Mesodermal cell (in vitro differentiated cells): Measurements from ENCODE around the gene CRBN.

Experiments used
- H3K27ac ChIP-seq: 2 replicates; pipeline ENCODE4 v1.7.0; 2013; ENCODE audit warnings: mild to moderate bottlenecking, low read depth, low read length, moderate library complexity; ENCODE audit not compliant: severe bottlenecking
- H3K36me3 ChIP-seq: 2 replicates; pipeline ENCODE4 v1.7.1; 2013; ENCODE audit warnings: mild to moderate bottlenecking, low read length, moderate library complexity; ENCODE audit not compliant: control insufficient read depth, insufficient read depth
- H3K4me1 ChIP-seq: one replicate; pipeline ENCODE4 v1.7.1; 2013; ENCODE audit warnings: mild to moderate bottlenecking, low read length; ENCODE audit not compliant: insufficient read depth, control insufficient read depth, poor library complexity, severe bottlenecking
- H3K4me3 ChIP-seq: 2 replicates; pipeline ENCODE4 v1.7.0; 2013; ENCODE audit warnings: low read length, control low read depth, mild to moderate bottlenecking; ENCODE audit not compliant: insufficient read depth, poor library complexity, severe bottlenecking; ENCODE audit errors: extremely low read depth
- H3K9me3 ChIP-seq: 2 replicates; pipeline ENCODE4 v1.7.1; 2013; ENCODE audit warnings: mild to moderate bottlenecking, low read length, moderate library complexity; ENCODE audit not compliant: control insufficient read depth
- WGBS, 2 experiments: methylation state at CpG; one replicate each; pipeline ENCODE4 v1.1.5; 2013; ENCODE audit warnings: missing lambda C conversion rate in 2 of 2; ENCODE audit not compliant: insufficient coverage in 2 of 2; 5-methylcytosine and 5-hydroxymethylcytosine counted together

Gene CRBN

GRCh38 chr3:3172627-3173026 lies 6.9 kb downstream of the CRBN start:
- Histone ChIP-seq H3K27ac (no peak overlapping the region), H3K4me3 (no peak overlapping the region), H3K4me1 (no peaks in the 10 kb centered on the region), H3K9me3 (no peaks in the 10 kb centered on the region), H3K36me3 (peaks cover 63% of the 10 kb centered on the region)
- 100% methylated on average over 1 of the region's 1 CpG; no CpG with 5 or more reads in 1 of the 2 experiments for WGBS, 2 experiments

- no peaks in the 10 kb centered on the region for H3K9me3 ChIP-seq
- H3K27ac ChIP-seq: no peak overlapping the region
- WGBS, 2 experiments: 88 to 97% methylated on average over 4 to 5 of the region's 5 CpGs
- H3K4me3 ChIP-seq: no peak overlapping the region
- no peaks in the 10 kb centered on the region for H3K4me1 ChIP-seq
- peaks cover 74% of the 10 kb centered on the region for H3K36me3 ChIP-seq
These were observed 8.5 kb downstream of the CRBN start for GRCh38 chr3:3170998-3171397.

DNA sequence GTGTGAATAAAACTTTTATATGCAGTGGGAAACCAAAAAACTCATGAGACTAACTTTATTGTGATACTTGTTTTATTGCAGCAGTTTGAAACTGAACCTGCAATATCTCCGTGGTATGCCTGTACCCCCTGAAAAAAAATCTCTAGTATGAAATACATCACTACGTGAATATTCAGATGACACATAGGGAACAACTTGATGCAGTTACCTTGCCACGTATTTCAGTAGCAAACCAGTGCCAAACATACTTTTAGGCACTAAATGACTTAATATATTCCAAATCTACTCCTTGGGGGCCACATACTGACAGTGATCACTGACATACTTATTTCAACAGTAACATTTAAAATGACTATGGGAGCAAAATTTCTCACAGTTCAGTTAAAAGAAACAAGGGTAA lies 13.8 kb downstream of the CRBN start:
- Histone ChIP-seq H3K4me3 (no peak overlapping the region), H3K36me3 (peaks cover 79% of the 10 kb centered on the region), H3K4me1 (no peaks in the 10 kb centered on the region), H3K27ac (no peak overlapping the region), H3K9me3 (peaks cover 7% of the 10 kb centered on the region)
- 100% methylated on average over 2 to 3 of the region's 3 CpGs for WGBS, 2 experiments

DNA sequence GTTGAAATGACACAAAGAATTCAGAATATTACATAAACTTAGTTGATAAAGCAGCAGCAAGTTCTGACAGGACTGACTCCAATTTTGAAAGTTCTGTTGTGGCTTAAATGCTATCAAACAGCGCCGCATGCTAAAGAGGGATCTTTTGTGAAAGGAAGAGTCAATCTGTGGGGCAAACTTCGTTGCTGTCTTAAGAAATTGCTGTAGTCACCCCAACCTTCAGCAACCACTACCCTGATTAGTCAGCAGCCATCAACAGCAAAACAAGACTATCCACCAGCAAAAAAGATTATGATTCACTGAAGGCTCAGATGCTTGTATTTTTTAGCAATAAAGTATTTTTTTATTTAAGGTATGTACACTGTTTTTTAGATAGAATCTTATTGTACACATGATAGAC lies 14.2 kb downstream of the CRBN start:
- Histone ChIP-seq H3K4me3 (no peak overlapping the region), H3K36me3 (peaks cover 79% of the 10 kb centered on the region), H3K4me1 (no peaks in the 10 kb centered on the region), H3K27ac (no peak overlapping the region), H3K9me3 (peaks cover 7% of the 10 kb centered on the region)
- 100% methylated on average over 2 of the region's 3 CpGs for WGBS, 2 experiments

GRCh38 chr3:3160826-3161225 lies 18.7 kb downstream of the CRBN start:
- H3K9me3 ChIP-seq: peaks cover 7% of the 10 kb centered on the region
- peaks cover 83% of the 10 kb centered on the region for H3K36me3 ChIP-seq
- H3K4me1 ChIP-seq: no peaks in the 10 kb centered on the region
- H3K27ac ChIP-seq: no peak overlapping the region
- 100% methylated on average over 1 of the region's 2 CpGs; no CpG with 5 or more reads in 1 of the 2 experiments for WGBS, 2 experiments
- H3K4me3 ChIP-seq: no peak overlapping the region

DNA sequence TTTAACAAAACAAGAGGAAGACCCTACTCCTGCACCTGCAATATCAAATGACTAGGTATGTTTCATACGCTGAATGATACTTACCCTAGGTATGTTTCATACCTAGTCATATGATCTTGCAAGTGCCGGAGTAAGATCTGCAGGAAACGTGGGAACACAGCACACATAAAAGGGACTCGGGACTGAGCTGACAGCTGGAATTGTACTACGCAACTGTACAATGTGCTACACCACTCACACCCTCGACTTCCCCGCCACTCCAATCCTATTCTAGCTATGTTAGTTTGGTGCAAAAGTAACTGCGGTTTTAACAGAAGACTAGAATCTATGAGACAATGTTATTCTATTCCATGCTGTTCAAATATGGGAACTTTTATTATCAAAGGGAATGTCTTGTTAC lies 22.0 kb downstream of the CRBN start:
- 95 to 100% methylated on average over 4 to 6 of the region's 8 CpGs for WGBS, 2 experiments

DNA sequence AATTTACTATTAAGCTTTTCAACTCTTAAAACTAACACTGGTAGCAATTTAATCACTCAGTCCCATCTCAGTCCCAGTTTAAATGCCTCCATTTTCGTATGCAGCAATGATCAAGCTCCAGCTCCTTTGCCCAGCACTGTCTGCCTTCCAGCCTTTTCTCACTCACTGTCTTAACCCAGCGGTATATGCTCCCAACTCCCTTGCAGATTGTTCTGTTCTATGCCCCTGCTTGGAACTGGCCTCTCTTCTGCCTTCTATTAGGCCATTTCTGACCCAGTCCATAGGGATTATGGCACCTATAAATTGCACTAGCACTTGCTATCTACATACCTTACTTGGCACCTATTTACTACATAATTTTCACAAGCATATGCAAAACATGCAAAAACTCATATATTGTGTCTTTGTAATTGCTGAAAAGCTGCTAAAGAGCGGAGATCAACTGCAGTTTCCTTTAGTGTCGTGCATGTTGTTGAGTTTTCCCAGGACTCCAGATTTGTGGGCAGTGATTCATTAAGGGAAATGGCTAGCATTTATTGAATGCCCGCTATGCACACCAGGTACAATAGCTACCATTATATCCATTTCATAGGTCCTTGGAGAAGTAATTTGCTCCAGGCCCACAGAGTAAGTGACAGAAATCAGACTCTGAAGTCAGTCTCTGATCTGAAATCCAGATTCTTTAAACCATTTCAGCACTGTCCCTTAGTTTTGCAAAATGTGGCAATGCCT lies 24.4 kb downstream of the CRBN start:
- H3K9me3 ChIP-seq: no peaks in the 10 kb centered on the region
- 95 to 100% methylated on average over 3 to 4 of the region's 5 CpGs for WGBS, 2 experiments
- H3K27ac ChIP-seq: peak overlapping the region; percentile 33
- no peak overlapping the region for H3K4me3 ChIP-seq
- peaks cover 75% of the 10 kb centered on the region for H3K36me3 ChIP-seq
- H3K4me1 ChIP-seq: peaks cover 10% of the 10 kb centered on the region

More for the DNA sequence above, 22.0 kb downstream of the CRBN start:
- Histone ChIP-seq H3K9me3 (no peaks in the 10 kb centered on the region), H3K4me1 (peaks cover 10% of the 10 kb centered on the region), H3K36me3 (peaks cover 71% of the 10 kb centered on the region), H3K27ac (no peak overlapping the region), H3K4me3 (no peak overlapping the region)

DNA sequence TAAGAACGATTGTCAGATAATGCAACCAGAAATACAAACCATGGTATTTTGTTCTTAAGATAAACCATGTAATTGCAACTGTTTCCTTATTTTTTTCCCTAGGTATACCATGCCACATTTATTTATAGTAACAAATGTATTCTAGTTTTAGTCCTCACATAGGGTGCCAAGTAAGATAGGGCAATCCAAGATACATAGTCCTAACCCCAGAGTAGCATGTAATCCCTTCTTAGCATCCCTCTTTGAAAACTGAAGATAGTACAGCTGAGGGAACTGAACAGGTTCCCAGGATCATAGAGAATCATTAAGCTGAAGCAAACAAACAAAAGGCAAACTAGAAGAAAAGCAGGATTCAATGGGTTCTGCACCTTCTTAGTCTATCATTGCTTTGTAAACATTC lies 28.0 kb downstream of the CRBN start:
- Histone ChIP-seq H3K9me3 (no peaks in the 10 kb centered on the region), H3K4me1 (peaks cover 10% of the 10 kb centered on the region), H3K36me3 (peaks cover 74% of the 10 kb centered on the region), H3K4me3 (no peak overlapping the region), H3K27ac (no peak overlapping the region)
- WGBS, 2 experiments: no CpG with 5 or more reads among the region's 1 CpG

DNA sequence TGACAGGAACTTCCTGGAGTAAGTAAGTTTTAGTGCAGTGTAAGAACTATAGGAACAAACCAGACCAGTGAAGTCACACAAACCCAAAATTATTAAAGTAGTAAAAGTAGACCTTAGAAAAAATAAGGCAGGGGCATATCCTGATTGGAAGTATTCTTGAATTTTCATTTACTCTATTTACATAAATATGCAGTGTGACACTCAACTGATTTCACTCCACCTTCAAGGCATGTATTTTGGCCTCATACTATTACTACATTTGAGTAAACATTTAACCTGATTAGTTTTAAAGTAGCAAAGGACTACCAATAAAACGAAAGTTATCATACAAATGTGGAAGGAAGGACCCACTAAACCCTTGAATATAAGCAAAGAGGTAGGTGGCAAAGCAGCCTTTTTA lies 29.9 kb downstream of the CRBN start:
- WGBS, 2 experiments: no CpG with 5 or more reads among the region's 1 CpG

DNA sequence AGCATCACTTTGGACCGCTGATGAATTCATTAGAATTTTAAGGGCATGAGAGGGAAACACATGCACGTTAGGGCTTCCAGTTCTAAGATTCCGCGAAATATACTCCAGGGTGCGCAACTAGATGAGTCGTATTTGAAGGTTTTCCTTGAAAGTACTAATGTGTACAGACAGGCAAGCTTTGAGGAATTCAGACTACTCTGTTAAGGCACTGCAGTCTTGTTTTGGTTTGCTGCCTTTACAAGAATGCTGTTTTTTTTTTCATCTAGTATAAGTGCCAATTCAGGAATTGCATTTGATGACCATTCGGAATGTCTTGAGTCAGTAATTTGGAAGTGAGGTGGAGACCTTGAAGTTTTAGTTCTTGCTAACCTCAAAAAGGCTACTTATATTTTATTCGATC lies 33.7 kb downstream of the CRBN start:
- WGBS, 2 experiments: 94 to 96% methylated on average over 6 to 7 of the region's 8 CpGs
- no peak overlapping the region for H3K27ac ChIP-seq
- H3K4me1 ChIP-seq: no peaks in the 10 kb centered on the region
- no peak overlapping the region for H3K4me3 ChIP-seq
- peaks cover 80% of the 10 kb centered on the region for H3K36me3 ChIP-seq
- no peaks in the 10 kb centered on the region for H3K9me3 ChIP-seq

More for the DNA sequence above, 29.9 kb downstream of the CRBN start:
- no peak overlapping the region for H3K4me3 ChIP-seq
- H3K36me3 ChIP-seq: peaks cover 79% of the 10 kb centered on the region
- H3K4me1 ChIP-seq: peaks cover 4% of the 10 kb centered on the region
- H3K27ac ChIP-seq: no peak overlapping the region
- no peaks in the 10 kb centered on the region for H3K9me3 ChIP-seq

DNA sequence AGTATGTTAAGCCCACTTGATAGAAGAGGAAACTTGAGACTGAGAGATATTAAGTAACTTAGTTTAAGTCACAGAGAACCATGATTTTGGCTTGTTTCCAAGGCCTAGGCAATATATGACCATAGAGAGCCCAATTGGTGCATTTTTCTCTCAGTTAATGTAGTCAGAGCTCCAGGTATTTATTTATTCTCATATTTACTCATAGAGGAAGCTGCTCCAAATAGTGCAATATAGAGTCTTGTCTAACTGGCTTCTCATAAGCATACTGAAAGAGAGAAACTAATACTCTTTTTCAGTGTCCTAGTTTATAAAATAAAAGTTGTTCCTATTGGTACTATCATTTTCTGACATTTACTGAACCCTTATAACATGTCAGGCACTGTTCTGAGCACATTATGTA lies 37.6 kb downstream of the CRBN start:
- Histone ChIP-seq H3K36me3 (peaks cover 88% of the 10 kb centered on the region), H3K4me3 (no peak overlapping the region), H3K9me3 (no peaks in the 10 kb centered on the region), H3K4me1 (no peaks in the 10 kb centered on the region), H3K27ac (no peak overlapping the region)
